CD4-positive, alpha-beta T cell (primary cell): ENCODE data around the gene CKS2. TPM values are rescaled to one million over a fixed set of nuclear protein-coding genes. Genes with fewer than 3 reads are reported as not detected.

Experiments used
- ATAC-seq: fragments of 200-7000 bp; cut with Tn5 transposase; one replicate; pipeline ENCODE4 v1.10.0; 2022; ENCODE audit warnings: mild to moderate bottlenecking; ENCODE audit not compliant: poor library complexity
- CTCF ChIA-PET: fragments of 350-600 bp; sonication (Branson Sonifier 250); formaldehyde crosslinking; loops from one replicate; lab custom pipeline; 2021; ENCODE audit warnings: antibody characterized with exemption, inconsistent platforms; lab: Charles Lee
- POLR2A ChIA-PET: fragments of 350-600 bp; sonication (Branson Sonifier 250); formaldehyde crosslinking; loops from one replicate; lab custom pipeline; 2021; ENCODE audit warnings: antibody characterized with exemption, inconsistent platforms; lab: Charles Lee
- DNase-seq, 14 experiments: peaks; one replicate each; pipeline ENCODE4 v3.0.0-alpha.2; 2013 to 2020; ENCODE audit warnings: mixed read lengths in 2 of 14
- H3K27ac ChIP-seq, 2 donors: one replicate each; pipeline versions ENCODE4 v1.5.1 to v1.7.0; 2013; ENCODE audit warnings: low read length in 2 of 2, low read depth in 1 of 2, mild to moderate bottlenecking in 1 of 2
- H3K27me3 ChIP-seq, 2 experiments: 1 replicate in 1 of 2; 2 replicates in 1 of 2; pipeline versions ENCODE4 v1.6.1 to v1.7.0; 2013; ENCODE audit warnings: low read length in 2 of 2, control low read depth in 1 of 2, mild to moderate bottlenecking in 1 of 2, moderate library complexity in 1 of 2; ENCODE audit not compliant: insufficient read depth in 2 of 2, control insufficient read depth in 1 of 2
- H3K36me3 ChIP-seq: one replicate; pipeline ENCODE4 v1.6.1; 2013; ENCODE audit warnings: low read length, control low read depth; ENCODE audit not compliant: insufficient read depth
- H3K4me1 ChIP-seq: one replicate; pipeline ENCODE4 v1.6.1; 2013; ENCODE audit warnings: low read length, control low read depth; ENCODE audit not compliant: insufficient read depth
- H3K4me3 ChIP-seq: one replicate; pipeline ENCODE4 v1.5.1; 2013; ENCODE audit warnings: mild to moderate bottlenecking, low read length, moderate library complexity
- H3K9me3 ChIP-seq, 2 experiments: 1 replicate in 1 of 2; 2 replicates in 1 of 2; pipeline versions ENCODE4 v1.6.1 to v1.7.0; 2013; ENCODE audit warnings: low read length in 2 of 2, mild to moderate bottlenecking in 2 of 2, control low read depth in 1 of 2, moderate library complexity in 1 of 2; ENCODE audit not compliant: control insufficient read depth in 1 of 2, insufficient read depth in 1 of 2
- H3K27ac Mint-ChIP-seq: one replicate; pipeline ENCODE4 v1.8.0; 2020; ENCODE audit warnings: mixed read lengths
- H3K27me3 Mint-ChIP-seq: one replicate; pipeline ENCODE4 v1.8.0; 2021; ENCODE audit warnings: mixed read lengths
- H3K36me3 Mint-ChIP-seq: one replicate; pipeline ENCODE4 v1.8.0; 2021; ENCODE audit warnings: low read depth, mixed read lengths
- H3K4me1 Mint-ChIP-seq: one replicate; pipeline ENCODE4 v1.8.0; 2021; ENCODE audit warnings: low read depth, mixed read lengths
- H3K4me3 Mint-ChIP-seq: one replicate; pipeline ENCODE4 v1.8.0; 2020; ENCODE audit warnings: mild to moderate bottlenecking, mixed read lengths
- H3K9me3 Mint-ChIP-seq: one replicate; pipeline ENCODE4 v1.8.0; 2020; ENCODE audit warnings: mixed read lengths
- CTCF ChIP-seq: fragments of 200-600 bp; IDR thresholded peaks from one replicate; pipeline ENCODE4 v1.8.0; 2022; ENCODE audit warnings: antibody characterized with exemption, mild to moderate bottlenecking
- intact Hi-C, 2 experiments: fragments of 100-400 bp; cut with DNase I in 1 of 2; cut with micrococcal nuclease in 1 of 2; formaldehyde crosslinking; loops; one replicate each; pipeline versions ENCODE4 v1.15.1 to v1.9.0; 2023 to 2025; cut with DNase I, micrococcal nuclease
- total RNA-seq, 174 experiments: library from RNA in 2 of 174; stranded (reverse) in 2 of 174; gene quantifications; one replicate each; pipeline ENCODE4 v1.2.3 and lab custom pipeline; 2021 to 2026

The CKS2 gene
- total RNA-seq, 2 experiments from 2014 or later, result 5.6 to 6.9 TPM

DNA sequence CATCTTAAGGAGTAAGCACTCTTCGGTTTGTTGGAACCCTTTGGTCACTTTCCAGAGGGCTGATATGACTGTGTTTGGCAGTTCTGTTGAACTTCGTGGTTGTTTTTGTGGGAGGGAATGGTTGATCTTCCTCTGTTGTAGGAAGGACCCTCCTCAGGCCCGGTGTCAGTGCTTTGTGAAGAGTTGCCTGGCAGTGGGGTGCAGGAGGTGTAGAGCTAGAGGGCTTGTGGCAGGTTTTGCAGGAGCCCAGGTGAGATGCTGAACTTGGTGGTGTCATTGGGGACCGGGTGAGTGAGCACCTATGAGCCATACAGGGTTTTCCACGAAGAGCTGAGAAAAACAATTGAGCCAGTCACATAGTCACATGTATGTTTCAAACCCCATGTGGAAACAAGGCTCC, 34.5 kb downstream of the CKS2 start:
- Histone ChIP-seq H3K36me3 (peaks cover 98% of the 10 kb centered on the region), H3K27me3 (no peaks in the 10 kb centered on the region), H3K27ac (no peak overlapping the region), H3K4me1 (no peaks in the 10 kb centered on the region), H3K9me3 (no peaks in the 10 kb centered on the region), H3K4me3 (no peak overlapping the region)
- intact Hi-C loops, result no loop called here
- H3K4me3 Mint-ChIP-seq, result no peak overlapping the region
- peaks cover 100% of the 10 kb centered on the region for H3K36me3 Mint-ChIP-seq
- H3K4me1 Mint-ChIP-seq, result peaks cover 15% of the 10 kb centered on the region
- H3K27me3 Mint-ChIP-seq, result no peaks in the 10 kb centered on the region
- no peak overlapping the region for H3K27ac Mint-ChIP-seq
- no peak for TF ChIP-seq CTCF
- DNase-seq (no peak), ATAC-seq (no peak)
- CTCF ChIA-PET, result no interaction called here
- no peaks in the 10 kb centered on the region for H3K9me3 Mint-ChIP-seq
- POLR2A ChIA-PET, result interaction anchor here (1.0 kb wide), 1 partner anchor 27 kb away, joined by 4 read pairs; the partner anchor contains the start of gene SECISBP2

- Mint-ChIP-seq H3K27ac (no peak overlapping the region), H3K9me3 (no peaks in the 10 kb centered on the region), H3K36me3 (peaks cover 100% of the 10 kb centered on the region), H3K27me3 (no peaks in the 10 kb centered on the region), H3K4me1 (peaks cover 27% of the 10 kb centered on the region), H3K4me3 (no peak overlapping the region)
- Histone ChIP-seq H3K36me3 (peaks cover 98% of the 10 kb centered on the region), H3K27ac (no peak overlapping the region), H3K27me3 (no peaks in the 10 kb centered on the region), H3K4me1 (peaks cover 9% of the 10 kb centered on the region), H3K9me3 (no peaks in the 10 kb centered on the region), H3K4me3 (no peak overlapping the region)
- ChIA-PET POLR2A (no interaction called here), CTCF (no interaction called here)
- ATAC-seq, result no peak
- no peak for TF ChIP-seq CTCF
- DNase-seq, result no peak
- intact Hi-C loops, result no loop called here
Measured at GRCh38 chr9:89346696-89347095, 35.7 kb downstream of the CKS2 start.

DNA sequence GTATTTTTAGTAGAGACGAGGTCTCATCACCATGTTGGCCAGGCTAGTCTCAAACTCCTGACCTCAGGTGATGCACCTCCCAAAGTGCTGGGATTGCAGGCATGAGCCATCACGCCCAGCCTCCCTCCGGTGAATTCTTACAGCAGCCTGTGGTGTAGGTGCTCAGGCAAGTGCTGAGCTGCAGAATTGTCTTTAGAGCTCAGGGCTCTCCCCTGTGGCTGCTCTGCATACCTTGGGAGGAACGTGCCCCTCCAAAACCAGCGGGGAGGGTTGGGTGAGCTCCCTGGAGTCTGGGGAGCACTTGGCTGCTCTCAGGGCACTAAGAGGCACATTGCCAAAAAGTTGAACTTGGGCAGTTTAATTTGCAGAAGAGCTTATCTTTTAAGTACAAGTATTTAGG, 36.7 kb downstream of the CKS2 start:
- no peak overlapping the region for H3K4me3 Mint-ChIP-seq
- no peak overlapping the region for H3K4me3 ChIP-seq
- DNase-seq (no peak), ATAC-seq (no peak)
- intact Hi-C loops, result no loop called here
- H3K27ac ChIP-seq, result no peak overlapping the region
- H3K9me3 ChIP-seq, result no peaks in the 10 kb centered on the region
- POLR2A ChIA-PET, result no interaction called here
- H3K36me3 ChIP-seq, result peaks cover 98% of the 10 kb centered on the region
- peaks cover 100% of the 10 kb centered on the region for H3K36me3 Mint-ChIP-seq
- peaks cover 37% of the 10 kb centered on the region for H3K4me1 Mint-ChIP-seq
- H3K27ac Mint-ChIP-seq, result no peak overlapping the region
- no peak for TF ChIP-seq CTCF
- peaks cover 18% of the 10 kb centered on the region for H3K4me1 ChIP-seq
- H3K27me3 Mint-ChIP-seq, result no peaks in the 10 kb centered on the region
- H3K9me3 Mint-ChIP-seq, result no peaks in the 10 kb centered on the region
- CTCF ChIA-PET, result no interaction called here
- H3K27me3 ChIP-seq, result no peaks in the 10 kb centered on the region
